GM23248 (cell line): ENCODE measurements around the gene NAIF1.

Source experiments
- EZH2 ChIP-seq: fragments of 200-600 bp; sonication (generic); IDR thresholded peaks from 2 replicates; pipeline ENCODE4 v1.6.1; 2018; ENCODE audit warnings: antibody characterized with exemption, mild to moderate bottlenecking; ENCODE audit not compliant: insufficient read depth, poor library complexity, severe bottlenecking
- EZH2phosphoT487 ChIP-seq: fragments of 200-600 bp; sonication (generic); IDR thresholded peaks from 2 replicates; pipeline ENCODE4 v1.6.1; 2018; ENCODE audit warnings: antibody characterized with exemption, moderate library complexity, mild to moderate bottlenecking, low read depth; ENCODE audit not compliant: insufficient read depth

- no peak for TF ChIP-seq EZH2
- no peak for TF ChIP-seq EZH2phosphoT487
These were observed 33.5 kb upstream of the NAIF1 start for GRCh38 chr9:128100581-128100980.
